ENCODE data around the gene TRIP10. TPM values are rescaled to one million over a fixed set of nuclear protein-coding genes. Genes with fewer than 3 reads are reported as not detected.

TRIP10 gene
- total and polyA plus RNA-seq, 2 of the 13 experiments (the other 11 are each of a cell fraction or from before 2014, with no cell fraction given) = 32.5 to 33.2 TPM

DNA sequence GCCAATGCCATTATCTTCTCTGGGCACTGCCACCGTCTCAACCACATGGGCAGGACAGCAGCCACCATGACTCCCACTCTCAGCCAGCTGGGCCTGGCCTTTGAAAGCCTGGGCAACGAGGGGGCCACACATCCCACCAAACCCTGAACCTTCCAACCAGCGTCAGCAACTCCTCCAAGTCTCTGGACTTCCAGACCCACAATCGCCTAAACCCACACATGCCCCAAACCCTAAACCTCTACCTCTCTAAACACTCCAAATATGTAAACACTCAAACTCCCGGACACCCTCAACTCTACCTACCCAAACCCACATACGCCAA, 20.0 kb upstream of the TRIP10 start (continued):
- TF ChIP-seq HNRNPH1 (optimal IDR thresholded peaks at IDR 0.05; ENCODE audit: low read depth, low read length) (peak; percentile 90), ZMYM4 (CRISPR knock-in tag; IDR thresholded peaks at IDR 0.05) (no peak), HNRNPLL (IDR thresholded peaks at IDR 0.05; ENCODE audit: low read depth, low read length, poor library complexity, severe bottlenecking) (no peak), TAF15 (IDR thresholded peaks at IDR 0.05; ENCODE audit: low read depth, low read length, poor library complexity, severe bottlenecking) (no peak), CEBPB (IDR thresholded peaks at IDR 0.05; ENCODE audit: borderline replicate concordance, low read depth, low read length) (no peak)

DNA sequence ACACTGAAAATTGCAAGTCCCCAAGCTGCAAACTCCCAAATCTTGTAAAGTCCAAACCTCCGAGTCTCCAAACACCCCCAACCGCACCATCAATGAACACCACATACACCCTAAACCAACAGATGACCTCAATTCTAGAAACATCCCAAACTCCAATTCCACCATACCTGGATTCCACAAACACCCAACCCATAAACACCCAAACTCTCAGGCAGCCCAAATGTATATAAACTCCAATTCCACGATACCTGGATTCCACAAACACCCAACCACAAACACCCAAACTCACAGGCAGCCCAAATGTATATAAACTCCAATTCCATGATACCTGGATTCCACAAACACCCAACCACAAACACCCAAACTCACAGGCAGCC, 19.5 kb upstream of the TRIP10 start:
- CTCF ChIA-PET (ENCODE audit: low intra/inter-chr PET ratio, low total read pairs) = no interaction called here
- 0% methylated on average over 3 of the region's 3 CpGs for WGBS (ENCODE audit: low lambda C conversion rate)
- Histone ChIP-seq H3K9ac (ENCODE audit: insufficient read depth, low read depth, low read length) (peak overlapping the region; percentile 94), H3K9me3 (ENCODE audit: low read length) (no peaks in the 10 kb centered on the region), H3K4me2 (ENCODE audit: low read depth, low read length) (peak overlapping the region; percentile 79), H3K4me1 (ENCODE audit: insufficient read depth, low read length) (peaks cover 70% of the 10 kb centered on the region), H2AFZ (ENCODE audit: low read length) (no peak overlapping the region), H3K27me3 (ENCODE audit: control insufficient read depth in 1 of 2, insufficient read depth in 2 of 2, low read length in 2 of 2) (peaks cover 0 to 7% of the 10 kb centered on the region in 2 experiments; a peak in 1 of 5 replicates), H3K79me2 (ENCODE audit: insufficient read depth, low read length) (peaks cover 27% of the 10 kb centered on the region), H3K4me3 (replicated peaks in 1 of 3; ENCODE audit: insufficient read depth in 1 of 3, low read depth in 2 of 3, low read length in 3 of 3) (peak overlapping the region; percentile 70 to 100 (median 89)), H3K36me3 (replicated peaks in 1 of 2; ENCODE audit: control insufficient read depth in 1 of 2, insufficient read depth in 2 of 2, low read length in 2 of 2) (peaks cover 18 to 29% of the 10 kb centered on the region in 2 experiments), H4K20me1 (ENCODE audit: insufficient read depth, low read length) (peaks cover 48% of the 10 kb centered on the region), H3K27ac (ENCODE audit: extremely low read length, insufficient read depth, low read length) (peak overlapping the region; percentile 90)
- POLR2A ChIA-PET = interaction anchor here (0.6 to 8.0 kb wide), 17 partner anchors 10 to 415 kb away, joined by 3 to 278 read pairs (median 5); partner anchors contain the start of gene GPR108
- DNase-seq (ENCODE audit: low spot score) (no peak), ATAC-seq (no peak), FAIRE-seq (no peak)
- TF ChIP-seq DNMT1 (CRISPR knock-in tag; IDR thresholded peaks at IDR 0.05) (no peak), ZNF703 (CRISPR knock-in tag; IDR thresholded peaks at IDR 0.05; ENCODE audit: borderline replicate concordance) (peak; percentile 4; the same call in 1 of the 2 replicates), TAF15 (IDR thresholded peaks at IDR 0.05; ENCODE audit: low read depth, low read length, poor library complexity, severe bottlenecking) (no peak), KLF12 (CRISPR knock-in tag; IDR thresholded peaks at IDR 0.05; ENCODE audit: borderline replicate concordance) (no peak), ZFP1 (CRISPR knock-in tag; IDR thresholded peaks at IDR 0.05) (0 out of 2 replicates have a peak, but pooled peaks have one; percentile 8), SIX1 (CRISPR knock-in tag; IDR thresholded peaks at IDR 0.05; ENCODE audit: borderline replicate concordance) (peak; percentile 4; the same call in 1 of the 2 replicates), ZNF282 (IDR thresholded peaks at IDR 0.05; ENCODE audit: partially characterized antibody) (no peak), RBM22 (optimal IDR thresholded peaks at IDR 0.05; ENCODE audit: low read length) (peak; percentile 60), ARNTL (CRISPR knock-in tag; IDR thresholded peaks at IDR 0.05) (0 out of 2 replicates have a peak, but pooled peaks have one; percentile 11)
- in situ Hi-C loops (cut with HindIII; ENCODE audit: extremely low pct_ligation_motif_present, low pct_unique_long_range_greater_than_20kb) = no loop called here
- intact Hi-C loops (cut with micrococcal nuclease; ENCODE audit: unreplicated experiment) = loop anchor here (1.0 to 2.0 kb wide), 4 partner anchors 10 to 143 kb away; partner anchors contain the start of gene GPR108
- BruUV-seq (replicated peaks) = TSS peak; percentile 71

Measured in HepG2 (cell line).